Left lung (tissue), 10 donors: Measurements from ENCODE around the gene CCDC9B. TPM values are rescaled to one million over a fixed set of nuclear protein-coding genes. Genes with fewer than 3 reads are reported as not detected.

Experiments used
- ATAC-seq: fragments of 200-7000 bp; cut with Tn5 transposase; one replicate; pipeline ENCODE4 v1.9.1; 2020; ENCODE audit warnings: moderate library complexity
- DNase-seq, 4 donors: peaks; one replicate each; pipeline ENCODE4 v3.0.0-alpha.2; 2013 to 2020
- H3K27ac ChIP-seq, 2 donors: fragments of 200-600 bp; sonication (generic) in 1 of 2; one replicate each; pipeline versions ENCODE4 v1.5.0 to v1.8.0; 2020 to 2021
- H3K27me3 ChIP-seq, 2 donors: fragments of 200-600 bp; sonication (generic) in 1 of 2; one replicate each; pipeline versions ENCODE4 v1.5.0 to v1.8.0; 2020 to 2021
- H3K36me3 ChIP-seq, 2 donors: fragments of 200-600 bp; sonication (generic) in 1 of 2; one replicate each; pipeline versions ENCODE4 v1.5.0 to v1.8.0; 2020 to 2021
- H3K4me1 ChIP-seq, 2 donors: fragments of 200-600 bp; one replicate each; pipeline ENCODE4 v1.8.0; 2021
- H3K4me3 ChIP-seq, 2 donors: fragments of 200-600 bp; sonication (generic) in 1 of 2; one replicate each; pipeline versions ENCODE4 v1.5.0 to v1.8.0; 2020 to 2021; ENCODE audit warnings: mild to moderate bottlenecking in 1 of 2
- H3K9me3 ChIP-seq, 2 donors: fragments of 200-600 bp; sonication (generic) in 1 of 2; one replicate each; pipeline versions ENCODE4 v1.5.0 to v1.8.0; 2020 to 2021
- CTCF ChIP-seq, 2 donors: fragments of 200-600 bp; sonication (generic) in 1 of 2; IDR thresholded peaks; one replicate each; pipeline versions ENCODE4 v1.5.0 to v1.8.0; 2021; ENCODE audit warnings: antibody characterized with exemption in 2 of 2
- intact Hi-C, 2 donors: fragments of 100-400 bp; cut with DNase I; formaldehyde crosslinking; loops; one replicate each; pipeline versions ENCODE4 v1.11.2 to v1.14.2; 2022
- polyA plus RNA-seq, 6 donors: library from polyadenylated mRNA; unstranded; fragments of 120-200 nt; gene quantifications; one replicate each; pipeline ENCODE4 v1.2.1, GENCODE V29; 2013; ENCODE audit not compliant: insufficient read length in 6 of 6
- total RNA-seq, 2 donors: library from RNA; stranded (reverse); fragmentation: NEBNext Ultra II Directional; extraction: Animal tissue kit (Norgen Biotek cat#: 25700); gene quantifications; one replicate each; pipeline ENCODE4 v1.2.1, GENCODE V29; 2021
- donor health status: DM: no; HTN: yes; CAD: no.
- donor health status: DM: no; HTN: no; CAD: no.

CCDC9B gene
- total and polyA plus RNA-seq, 8 donors = 4.5 to 65.4 (median 9.1) TPM

GRCh38 chr15:40309344-40309862 is 31.3 kb downstream of the CCDC9B start:
- intact Hi-C loops = no loop called here
- no peak for TF ChIP-seq CTCF (IDR thresholded peaks at IDR 0.05)
- Histone ChIP-seq H3K27me3 (no peaks in the 10 kb centered on the region), H3K4me3 (peak overlapping the region in 1 of 2 donors; percentile 56), H3K9me3 (no peaks in the 10 kb centered on the region), H3K36me3 (no peaks in the 10 kb centered on the region), H3K27ac (peak overlapping the region in 1 of 2 donors; percentile 86), H3K4me1 (peaks cover 13 to 49% of the 10 kb centered on the region in 2 donors)
- DNase-seq (peak in 1 of 4 donors; percentile 27), ATAC-seq (no peak)

DNA sequence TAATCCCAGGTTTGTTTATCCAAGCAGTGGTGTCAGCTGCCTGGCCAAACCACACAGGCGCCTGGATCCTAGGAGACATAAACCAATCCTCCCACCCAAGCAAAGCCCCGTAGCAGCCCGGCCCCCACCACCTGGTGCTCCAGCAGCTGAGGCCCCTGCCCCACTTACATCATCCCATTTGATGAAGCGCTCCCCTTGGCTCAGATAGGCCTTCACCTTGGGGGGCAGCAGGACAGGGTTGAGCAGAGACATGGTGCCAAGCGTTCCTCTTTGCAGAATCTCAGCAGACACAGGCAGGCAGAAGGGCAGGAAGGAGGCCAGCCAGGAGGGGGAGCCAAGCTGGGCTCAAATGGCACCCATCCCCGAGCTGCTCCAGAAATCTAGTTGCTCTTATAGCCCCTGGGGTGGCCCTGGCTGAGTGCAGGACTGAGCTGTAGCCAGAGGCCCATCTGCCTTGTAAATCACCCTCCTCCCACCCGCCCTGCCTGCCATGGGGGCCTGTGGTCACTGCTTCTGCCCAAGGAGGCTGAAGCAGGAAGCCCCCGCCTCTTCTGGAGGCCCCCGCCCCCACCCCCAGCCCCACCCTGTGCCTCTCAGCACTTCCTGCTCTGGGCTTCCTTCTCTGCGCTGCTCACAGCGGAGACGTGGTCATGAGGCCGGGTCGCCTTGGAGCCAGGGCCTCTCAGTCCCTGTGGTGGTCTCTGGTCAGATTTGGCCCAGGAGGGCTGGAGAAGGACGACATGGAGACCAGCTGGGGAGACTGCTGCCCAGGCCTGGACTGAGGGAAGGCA is 33.1 kb downstream of the CCDC9B start, which contains the start of gene PLCB2:
Gene PLCB2, minus strand, starts transcription at position 515 of the 791 bp plus-strand sequence. Its CDS starts 263 bp downstream, at position 252.
- intact Hi-C loops = no loop called here
- peak within 1 kb of the TSS; percentile 13 to 56 for H3K4me3 ChIP-seq
- H3K27ac ChIP-seq = peak within 1 kb of the TSS; percentile 67 to 86
- no peak for TF ChIP-seq CTCF (IDR thresholded peaks at IDR 0.05)
- H3K9me3 ChIP-seq = no peaks in the 10 kb centered on the region
- no peaks in the 10 kb centered on the region for H3K27me3 ChIP-seq
- DNase-seq (peak in 2 of 4 donors; percentile 70 to 89), ATAC-seq (peak; percentile 74)
- H3K36me3 ChIP-seq = peaks cover 0 to 12% of the 10 kb centered on the region in 2 donors
- H3K4me1 ChIP-seq = peaks cover 8 to 41% of the 10 kb centered on the region in 2 donors

GRCh38 chr15:40306908-40307307 is 33.8 kb downstream of the CCDC9B start:
- H3K4me3 ChIP-seq = peak overlapping the region; percentile 13 to 56
- DNase-seq = peak in 2 of 4 donors; percentile 32 to 71
- H3K27ac ChIP-seq = peak overlapping the region; percentile 2 to 86
- peaks cover 0 to 19% of the 10 kb centered on the region in 2 donors for H3K36me3 ChIP-seq
- peak; percentile 11 for ATAC-seq
- intact Hi-C loops = no loop called here
- no peaks in the 10 kb centered on the region for H3K27me3 ChIP-seq
- H3K4me1 ChIP-seq = peaks cover 8 to 44% of the 10 kb centered on the region in 2 donors
- no peaks in the 10 kb centered on the region for H3K9me3 ChIP-seq
- TF ChIP-seq CTCF (IDR thresholded peaks at IDR 0.05) = no peak

- DNase-seq (peak in 2 of 4 donors; percentile 41 to 69), ATAC-seq (peak; percentile 17)
- intact Hi-C loops = no loop called here
- peak overlapping the region in 1 of 2 donors; percentile 86 for H3K27ac ChIP-seq
- no peaks in the 10 kb centered on the region for H3K9me3 ChIP-seq
- H3K4me3 ChIP-seq = peak overlapping the region in 1 of 2 donors; percentile 56
- peaks cover 8 to 49% of the 10 kb centered on the region in 2 donors for H3K4me1 ChIP-seq
- peaks cover 0 to 24% of the 10 kb centered on the region in 2 donors for H3K36me3 ChIP-seq
- TF ChIP-seq CTCF (IDR thresholded peaks at IDR 0.05) = no peak
- no peaks in the 10 kb centered on the region for H3K27me3 ChIP-seq
Observed at GRCh38 chr15:40306371-40306770, 34.4 kb downstream of the CCDC9B start.

DNA sequence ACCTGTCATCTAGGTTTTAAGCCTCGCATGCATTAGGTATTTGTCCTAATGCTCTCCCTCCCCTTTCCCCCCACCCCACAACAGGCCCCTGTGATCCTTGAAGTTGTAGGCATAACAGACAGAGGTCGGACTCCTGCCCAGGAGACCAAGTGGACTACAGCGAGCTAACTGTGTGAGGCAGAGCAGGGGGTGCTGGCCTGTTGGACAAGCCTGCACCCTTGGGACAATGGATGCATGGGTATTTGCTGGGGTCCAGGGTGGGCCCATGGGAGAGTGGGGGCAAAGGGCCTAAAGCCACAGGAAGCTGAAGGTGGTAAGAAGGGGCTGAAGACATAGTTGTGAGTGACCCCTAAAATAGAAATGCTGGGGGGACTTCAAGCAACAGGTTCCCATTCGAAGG is 35.5 kb downstream of the CCDC9B start:
- DNase-seq = peak in 1 of 4 donors; percentile 14
- no peak overlapping the region for H3K27ac ChIP-seq
- no peaks in the 10 kb centered on the region for H3K27me3 ChIP-seq
- H3K4me3 ChIP-seq = no peak overlapping the region
- peaks cover 0 to 33% of the 10 kb centered on the region in 2 donors for H3K36me3 ChIP-seq
- intact Hi-C loops = no loop called here
- H3K4me1 ChIP-seq = peaks cover 8 to 55% of the 10 kb centered on the region in 2 donors
- TF ChIP-seq CTCF (IDR thresholded peaks at IDR 0.05) = no peak
- no peak for ATAC-seq
- no peaks in the 10 kb centered on the region for H3K9me3 ChIP-seq
